Measurements from ENCODE around the gene ABTB2. TPM values are rescaled to one million over a fixed set of nuclear protein-coding genes. Genes with fewer than 3 reads are reported as not detected.

Gene ABTB2
- total and polyA plus RNA-seq, 2 experiments from 2014 or later = 2.6 to 12.1 TPM

DNA sequence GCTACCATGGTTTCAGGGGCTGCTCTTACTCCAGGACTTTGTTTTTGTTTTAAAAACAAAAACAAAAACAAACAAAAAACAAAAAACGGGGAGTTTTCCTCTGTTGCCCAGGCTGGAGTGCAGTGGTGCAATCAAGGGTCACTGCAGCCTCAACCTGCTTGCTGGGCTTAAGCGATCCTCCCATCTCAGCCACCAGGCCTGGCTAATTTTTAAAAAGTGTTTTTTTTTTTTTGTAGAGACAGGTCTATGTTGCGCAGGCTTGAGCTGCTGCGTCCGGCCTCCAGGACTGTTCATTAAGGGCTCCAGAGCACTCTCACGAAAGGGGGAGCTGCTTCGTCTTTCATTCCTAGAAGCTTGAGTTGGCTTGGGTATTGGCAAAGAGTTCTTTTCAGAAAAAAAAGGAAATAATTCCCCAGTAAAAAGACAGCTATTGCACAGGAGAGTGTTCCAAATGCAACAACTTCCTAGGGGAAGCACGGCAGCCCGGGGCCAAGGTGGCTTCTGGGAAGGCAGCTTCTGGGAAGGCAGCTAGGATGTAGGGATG, 173.9 kb downstream of the ABTB2 start:
- H3K9me2 ChIP-seq (ENCODE audit: insufficient read depth) = no peaks in the 10 kb centered on the region

More for the DNA sequence above, 173.9 kb downstream of the ABTB2 start:
- Mint-ChIP-seq H3K9me3 (no peaks in the 10 kb centered on the region), H3K27me3 (ENCODE audit: insufficient read depth, low read depth, poor library complexity) (peaks cover 14% of the 10 kb centered on the region), H3K4me1 (peaks cover 41% of the 10 kb centered on the region), H3K36me3 (ENCODE audit: low read depth) (no peaks in the 10 kb centered on the region), H3K27ac (no peak overlapping the region), H3K4me3 (no peak overlapping the region)
- Histone ChIP-seq H3K4me1 (ENCODE audit: insufficient read depth) (peaks cover 39% of the 10 kb centered on the region), H3K27me3 (ENCODE audit: insufficient read depth) (no peaks in the 10 kb centered on the region), H3F3A (replicated peaks; ENCODE audit: low read depth) (peaks cover 9% of the 10 kb centered on the region), H3K36me3 (ENCODE audit: insufficient read depth) (no peaks in the 10 kb centered on the region), H4K20me1 (replicated peaks; ENCODE audit: insufficient read depth) (no peaks in the 10 kb centered on the region), H3K79me2 (replicated peaks; ENCODE audit: insufficient read depth) (no peaks in the 10 kb centered on the region), H3K4me2 (no peak overlapping the region), H3K27ac (ENCODE audit: low read depth) (no peak overlapping the region), H2AFZ (no peak overlapping the region), H3K4me3 (no peak overlapping the region)
- TF ChIP-seq, protein P1, sequence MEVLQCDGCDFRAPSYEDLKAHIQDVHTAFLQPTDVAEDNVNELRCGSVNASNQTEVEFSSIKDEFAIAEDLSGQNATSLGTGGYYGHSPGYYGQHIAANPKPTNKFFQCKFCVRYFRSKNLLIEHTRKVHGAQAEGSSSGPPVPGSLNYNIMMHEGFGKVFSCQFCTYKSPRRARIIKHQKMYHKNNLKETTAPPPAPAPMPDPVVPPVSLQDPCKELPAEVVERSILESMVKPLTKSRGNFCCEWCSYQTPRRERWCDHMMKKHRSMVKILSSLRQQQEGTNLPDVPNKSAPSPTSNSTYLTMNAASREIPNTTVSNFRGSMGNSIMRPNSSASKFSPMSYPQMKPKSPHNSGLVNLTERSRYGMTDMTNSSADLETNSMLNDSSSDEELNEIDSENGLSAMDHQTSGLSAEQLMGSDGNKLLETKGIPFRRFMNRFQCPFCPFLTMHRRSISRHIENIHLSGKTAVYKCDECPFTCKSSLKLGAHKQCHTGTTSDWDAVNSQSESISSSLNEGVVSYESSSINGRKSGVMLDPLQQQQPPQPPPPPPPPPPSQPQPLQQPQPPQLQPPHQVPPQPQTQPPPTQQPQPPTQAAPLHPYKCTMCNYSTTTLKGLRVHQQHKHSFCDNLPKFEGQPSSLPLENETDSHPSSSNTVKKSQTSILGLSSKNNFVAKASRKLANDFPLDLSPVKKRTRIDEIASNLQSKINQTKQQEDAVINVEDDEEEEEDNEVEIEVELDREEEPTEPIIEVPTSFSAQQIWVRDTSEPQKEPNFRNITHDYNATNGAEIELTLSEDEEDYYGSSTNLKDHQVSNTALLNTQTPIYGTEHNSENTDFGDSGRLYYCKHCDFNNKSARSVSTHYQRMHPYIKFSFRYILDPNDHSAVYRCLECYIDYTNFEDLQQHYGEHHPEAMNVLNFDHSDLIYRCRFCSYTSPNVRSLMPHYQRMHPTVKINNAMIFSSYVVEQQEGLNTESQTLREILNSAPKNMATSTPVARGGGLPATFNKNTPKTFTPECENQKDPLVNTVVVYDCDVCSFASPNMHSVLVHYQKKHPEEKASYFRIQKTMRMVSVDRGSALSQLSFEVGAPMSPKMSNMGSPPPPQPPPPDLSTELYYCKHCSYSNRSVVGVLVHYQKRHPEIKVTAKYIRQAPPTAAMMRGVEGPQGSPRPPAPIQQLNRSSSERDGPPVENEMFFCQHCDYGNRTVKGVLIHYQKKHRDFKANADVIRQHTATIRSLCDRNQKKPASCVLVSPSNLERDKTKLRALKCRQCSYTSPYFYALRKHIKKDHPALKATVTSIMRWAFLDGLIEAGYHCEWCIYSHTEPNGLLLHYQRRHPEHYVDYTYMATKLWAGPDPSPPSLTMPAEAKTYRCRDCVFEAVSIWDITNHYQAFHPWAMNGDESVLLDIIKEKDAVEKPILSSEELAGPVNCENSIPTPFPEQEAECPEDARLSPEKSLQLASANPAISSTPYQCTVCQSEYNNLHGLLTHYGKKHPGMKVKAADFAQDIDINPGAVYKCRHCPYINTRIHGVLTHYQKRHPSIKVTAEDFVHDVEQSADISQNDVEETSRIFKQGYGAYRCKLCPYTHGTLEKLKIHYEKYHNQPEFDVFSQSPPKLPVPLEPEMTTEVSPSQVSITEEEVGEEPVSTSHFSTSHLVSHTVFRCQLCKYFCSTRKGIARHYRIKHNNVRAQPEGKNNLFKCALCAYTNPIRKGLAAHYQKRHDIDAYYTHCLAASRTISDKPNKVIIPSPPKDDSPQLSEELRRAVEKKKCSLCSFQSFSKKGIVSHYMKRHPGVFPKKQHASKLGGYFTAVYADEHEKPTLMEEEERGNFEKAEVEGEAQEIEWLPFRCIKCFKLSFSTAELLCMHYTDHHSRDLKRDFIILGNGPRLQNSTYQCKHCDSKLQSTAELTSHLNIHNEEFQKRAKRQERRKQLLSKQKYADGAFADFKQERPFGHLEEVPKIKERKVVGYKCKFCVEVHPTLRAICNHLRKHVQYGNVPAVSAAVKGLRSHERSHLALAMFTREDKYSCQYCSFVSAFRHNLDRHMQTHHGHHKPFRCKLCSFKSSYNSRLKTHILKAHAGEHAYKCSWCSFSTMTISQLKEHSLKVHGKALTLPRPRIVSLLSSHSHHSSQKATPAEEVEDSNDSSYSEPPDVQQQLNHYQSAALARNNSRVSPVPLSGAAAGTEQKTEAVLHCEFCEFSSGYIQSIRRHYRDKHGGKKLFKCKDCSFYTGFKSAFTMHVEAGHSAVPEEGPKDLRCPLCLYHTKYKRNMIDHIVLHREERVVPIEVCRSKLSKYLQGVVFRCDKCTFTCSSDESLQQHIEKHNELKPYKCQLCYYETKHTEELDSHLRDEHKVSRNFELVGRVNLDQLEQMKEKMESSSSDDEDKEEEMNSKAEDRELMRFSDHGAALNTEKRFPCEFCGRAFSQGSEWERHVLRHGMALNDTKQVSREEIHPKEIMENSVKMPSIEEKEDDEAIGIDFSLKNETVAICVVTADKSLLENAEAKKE (CRISPR knock-in tag; IDR thresholded peaks at IDR 0.05) = no peak
- TF ChIP-seq EZH2 (IDR thresholded peaks at IDR 0.05; ENCODE audit: low read depth, unreplicated experiment) (no peak), ZNF331 (CRISPR knock-in tag; IDR thresholded peaks at IDR 0.05; ENCODE audit: low read depth) (no peak), EZH2phosphoT487 (IDR thresholded peaks at IDR 0.05; ENCODE audit: unreplicated experiment) (no peak), CREB1 (CRISPR knock-in tag; IDR thresholded peaks at IDR 0.05; ENCODE audit: low read depth) (no peak), JUNB (IDR thresholded peaks at IDR 0.05; ENCODE audit: unreplicated experiment) (no peak), ZNF114 (CRISPR knock-in tag; IDR thresholded peaks at IDR 0.05) (no peak), POLR2AphosphoS5 (IDR thresholded peaks at IDR 0.05; ENCODE audit: low read depth) (no peak), NANOG (IDR thresholded peaks at IDR 0.05; ENCODE audit: borderline replicate concordance) (no peak), STAT1 (IDR thresholded peaks at IDR 0.05; ENCODE audit: unreplicated experiment) (no peak)
- TF ChIP-seq, protein P2, sequence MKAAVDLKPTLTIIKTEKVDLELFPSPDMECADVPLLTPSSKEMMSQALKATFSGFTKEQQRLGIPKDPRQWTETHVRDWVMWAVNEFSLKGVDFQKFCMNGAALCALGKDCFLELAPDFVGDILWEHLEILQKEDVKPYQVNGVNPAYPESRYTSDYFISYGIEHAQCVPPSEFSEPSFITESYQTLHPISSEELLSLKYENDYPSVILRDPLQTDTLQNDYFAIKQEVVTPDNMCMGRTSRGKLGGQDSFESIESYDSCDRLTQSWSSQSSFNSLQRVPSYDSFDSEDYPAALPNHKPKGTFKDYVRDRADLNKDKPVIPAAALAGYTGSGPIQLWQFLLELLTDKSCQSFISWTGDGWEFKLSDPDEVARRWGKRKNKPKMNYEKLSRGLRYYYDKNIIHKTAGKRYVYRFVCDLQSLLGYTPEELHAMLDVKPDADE (IDR thresholded peaks at IDR 0.05) = no peak
- TF ChIP-seq, protein P3, sequence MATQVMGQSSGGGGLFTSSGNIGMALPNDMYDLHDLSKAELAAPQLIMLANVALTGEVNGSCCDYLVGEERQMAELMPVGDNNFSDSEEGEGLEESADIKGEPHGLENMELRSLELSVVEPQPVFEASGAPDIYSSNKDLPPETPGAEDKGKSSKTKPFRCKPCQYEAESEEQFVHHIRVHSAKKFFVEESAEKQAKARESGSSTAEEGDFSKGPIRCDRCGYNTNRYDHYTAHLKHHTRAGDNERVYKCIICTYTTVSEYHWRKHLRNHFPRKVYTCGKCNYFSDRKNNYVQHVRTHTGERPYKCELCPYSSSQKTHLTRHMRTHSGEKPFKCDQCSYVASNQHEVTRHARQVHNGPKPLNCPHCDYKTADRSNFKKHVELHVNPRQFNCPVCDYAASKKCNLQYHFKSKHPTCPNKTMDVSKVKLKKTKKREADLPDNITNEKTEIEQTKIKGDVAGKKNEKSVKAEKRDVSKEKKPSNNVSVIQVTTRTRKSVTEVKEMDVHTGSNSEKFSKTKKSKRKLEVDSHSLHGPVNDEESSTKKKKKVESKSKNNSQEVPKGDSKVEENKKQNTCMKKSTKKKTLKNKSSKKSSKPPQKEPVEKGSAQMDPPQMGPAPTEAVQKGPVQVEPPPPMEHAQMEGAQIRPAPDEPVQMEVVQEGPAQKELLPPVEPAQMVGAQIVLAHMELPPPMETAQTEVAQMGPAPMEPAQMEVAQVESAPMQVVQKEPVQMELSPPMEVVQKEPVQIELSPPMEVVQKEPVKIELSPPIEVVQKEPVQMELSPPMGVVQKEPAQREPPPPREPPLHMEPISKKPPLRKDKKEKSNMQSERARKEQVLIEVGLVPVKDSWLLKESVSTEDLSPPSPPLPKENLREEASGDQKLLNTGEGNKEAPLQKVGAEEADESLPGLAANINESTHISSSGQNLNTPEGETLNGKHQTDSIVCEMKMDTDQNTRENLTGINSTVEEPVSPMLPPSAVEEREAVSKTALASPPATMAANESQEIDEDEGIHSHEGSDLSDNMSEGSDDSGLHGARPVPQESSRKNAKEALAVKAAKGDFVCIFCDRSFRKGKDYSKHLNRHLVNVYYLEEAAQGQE (IDR thresholded peaks at IDR 0.05; ENCODE audit: unreplicated experiment) = no peak
- TF ChIP-seq, protein P4, sequence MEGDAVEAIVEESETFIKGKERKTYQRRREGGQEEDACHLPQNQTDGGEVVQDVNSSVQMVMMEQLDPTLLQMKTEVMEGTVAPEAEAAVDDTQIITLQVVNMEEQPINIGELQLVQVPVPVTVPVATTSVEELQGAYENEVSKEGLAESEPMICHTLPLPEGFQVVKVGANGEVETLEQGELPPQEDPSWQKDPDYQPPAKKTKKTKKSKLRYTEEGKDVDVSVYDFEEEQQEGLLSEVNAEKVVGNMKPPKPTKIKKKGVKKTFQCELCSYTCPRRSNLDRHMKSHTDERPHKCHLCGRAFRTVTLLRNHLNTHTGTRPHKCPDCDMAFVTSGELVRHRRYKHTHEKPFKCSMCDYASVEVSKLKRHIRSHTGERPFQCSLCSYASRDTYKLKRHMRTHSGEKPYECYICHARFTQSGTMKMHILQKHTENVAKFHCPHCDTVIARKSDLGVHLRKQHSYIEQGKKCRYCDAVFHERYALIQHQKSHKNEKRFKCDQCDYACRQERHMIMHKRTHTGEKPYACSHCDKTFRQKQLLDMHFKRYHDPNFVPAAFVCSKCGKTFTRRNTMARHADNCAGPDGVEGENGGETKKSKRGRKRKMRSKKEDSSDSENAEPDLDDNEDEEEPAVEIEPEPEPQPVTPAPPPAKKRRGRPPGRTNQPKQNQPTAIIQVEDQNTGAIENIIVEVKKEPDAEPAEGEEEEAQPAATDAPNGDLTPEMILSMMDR (conservative IDR thresholded peaks at IDR 0.05; ENCODE audit: low read depth in 2 of 2) = no peak
- no peak for ATAC-seq
- no peak for DNase-seq (ENCODE audit: low spot score)

Data from GM23338 (cell line).